Type B pancreatic cell (in vitro differentiated cells): ENCODE data around the gene IWS1. TPM values are rescaled to one million over a fixed set of nuclear protein-coding genes. Genes with fewer than 3 reads are reported as not detected.

Source experiments
- DNase-seq: peaks from one replicate; pipeline ENCODE4 v3.0.0; 2021; ENCODE audit warnings: mixed read lengths; ENCODE audit not compliant: unreplicated experiment; ENCODE audit errors: extremely low spot score
- H3K27ac Mint-ChIP-seq: 2 replicates; pipeline ENCODE4 v1.8.0; 2021; ENCODE audit warnings: mild to moderate bottlenecking, mixed read lengths
- H3K27me3 Mint-ChIP-seq: 2 replicates; pipeline ENCODE4 v1.8.0; 2021; ENCODE audit warnings: mixed read lengths
- H3K36me3 Mint-ChIP-seq: 2 replicates; pipeline ENCODE4 v1.8.0; 2021; ENCODE audit warnings: mixed read lengths
- H3K4me1 Mint-ChIP-seq: one replicate; pipeline ENCODE4 v1.8.0; 2021; ENCODE audit warnings: mixed read lengths; ENCODE audit not compliant: unreplicated experiment
- H3K4me3 Mint-ChIP-seq: 2 replicates; pipeline ENCODE4 v1.8.0; 2021; ENCODE audit warnings: mild to moderate bottlenecking, mixed read lengths
- H3K9me3 Mint-ChIP-seq: 2 replicates; pipeline ENCODE4 v1.8.0; 2021; ENCODE audit warnings: mixed read lengths
- total RNA-seq: library from RNA; stranded (reverse); gene quantifications from 2 replicates; pipeline ENCODE4 v1.2.1, GENCODE V29; 2021; ENCODE audit warnings: low replicate concordance
- TF ChIP-seq, protein P1 (sequence below): fragments of 200-600 bp; sonication (generic); conservative IDR thresholded peaks from 2 replicates; pipeline ENCODE4 v1.5.0; 2021; ENCODE audit warnings: antibody characterized with exemption, mild to moderate bottlenecking

The IWS1 gene
- total RNA-seq, 1 donor from 2014 or later: 45.3 TPM

DNA sequence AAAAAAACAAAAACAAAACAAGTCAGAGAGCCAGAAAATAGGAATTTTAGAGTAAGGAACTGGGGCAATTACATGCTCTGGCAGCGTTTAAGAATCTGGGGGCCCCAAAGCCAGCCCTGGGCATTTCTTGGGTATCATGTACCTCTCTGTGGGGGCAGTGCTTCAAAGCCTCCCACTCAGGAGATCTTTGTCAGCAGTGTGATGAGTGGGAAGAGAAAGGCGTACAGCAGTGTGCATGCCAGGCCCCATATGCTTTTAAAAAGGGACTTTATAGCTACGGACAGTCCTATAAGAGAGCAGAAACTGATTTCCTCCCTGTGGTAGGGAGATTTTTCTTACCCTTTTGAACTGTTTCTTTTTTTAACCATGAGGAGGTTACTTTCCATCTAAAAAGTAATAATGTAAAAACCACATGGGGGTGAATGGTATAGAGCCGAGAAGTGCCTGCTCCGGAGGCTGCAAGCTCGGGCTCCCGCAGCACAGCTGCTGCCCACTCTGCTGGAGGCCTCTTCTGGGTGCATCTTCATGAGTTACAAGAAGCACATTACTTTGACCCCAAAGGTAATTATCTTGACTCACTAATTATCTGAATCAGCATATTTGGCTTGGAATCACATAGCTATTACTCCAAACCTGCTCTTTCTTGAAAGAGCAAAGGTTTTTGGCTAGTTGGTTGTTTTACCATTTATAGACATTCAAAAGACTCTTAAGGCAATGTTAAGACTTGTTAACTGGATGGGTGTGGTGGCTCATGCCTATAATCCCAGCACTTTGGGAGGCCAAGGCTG lies 61.6 kb downstream of the IWS1 start:
- DNase-seq: no peak
- H3K4me3 Mint-ChIP-seq: no peak overlapping the region
- H3K4me1 Mint-ChIP-seq: no peaks in the 10 kb centered on the region
- H3K27me3 Mint-ChIP-seq: no peaks in the 10 kb centered on the region
- no peak overlapping the region for H3K27ac Mint-ChIP-seq
- no peaks in the 10 kb centered on the region for H3K9me3 Mint-ChIP-seq
- TF ChIP-seq, protein P1, sequence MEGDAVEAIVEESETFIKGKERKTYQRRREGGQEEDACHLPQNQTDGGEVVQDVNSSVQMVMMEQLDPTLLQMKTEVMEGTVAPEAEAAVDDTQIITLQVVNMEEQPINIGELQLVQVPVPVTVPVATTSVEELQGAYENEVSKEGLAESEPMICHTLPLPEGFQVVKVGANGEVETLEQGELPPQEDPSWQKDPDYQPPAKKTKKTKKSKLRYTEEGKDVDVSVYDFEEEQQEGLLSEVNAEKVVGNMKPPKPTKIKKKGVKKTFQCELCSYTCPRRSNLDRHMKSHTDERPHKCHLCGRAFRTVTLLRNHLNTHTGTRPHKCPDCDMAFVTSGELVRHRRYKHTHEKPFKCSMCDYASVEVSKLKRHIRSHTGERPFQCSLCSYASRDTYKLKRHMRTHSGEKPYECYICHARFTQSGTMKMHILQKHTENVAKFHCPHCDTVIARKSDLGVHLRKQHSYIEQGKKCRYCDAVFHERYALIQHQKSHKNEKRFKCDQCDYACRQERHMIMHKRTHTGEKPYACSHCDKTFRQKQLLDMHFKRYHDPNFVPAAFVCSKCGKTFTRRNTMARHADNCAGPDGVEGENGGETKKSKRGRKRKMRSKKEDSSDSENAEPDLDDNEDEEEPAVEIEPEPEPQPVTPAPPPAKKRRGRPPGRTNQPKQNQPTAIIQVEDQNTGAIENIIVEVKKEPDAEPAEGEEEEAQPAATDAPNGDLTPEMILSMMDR: no peak
- H3K36me3 Mint-ChIP-seq: peaks cover 8% of the 10 kb centered on the region

DNA sequence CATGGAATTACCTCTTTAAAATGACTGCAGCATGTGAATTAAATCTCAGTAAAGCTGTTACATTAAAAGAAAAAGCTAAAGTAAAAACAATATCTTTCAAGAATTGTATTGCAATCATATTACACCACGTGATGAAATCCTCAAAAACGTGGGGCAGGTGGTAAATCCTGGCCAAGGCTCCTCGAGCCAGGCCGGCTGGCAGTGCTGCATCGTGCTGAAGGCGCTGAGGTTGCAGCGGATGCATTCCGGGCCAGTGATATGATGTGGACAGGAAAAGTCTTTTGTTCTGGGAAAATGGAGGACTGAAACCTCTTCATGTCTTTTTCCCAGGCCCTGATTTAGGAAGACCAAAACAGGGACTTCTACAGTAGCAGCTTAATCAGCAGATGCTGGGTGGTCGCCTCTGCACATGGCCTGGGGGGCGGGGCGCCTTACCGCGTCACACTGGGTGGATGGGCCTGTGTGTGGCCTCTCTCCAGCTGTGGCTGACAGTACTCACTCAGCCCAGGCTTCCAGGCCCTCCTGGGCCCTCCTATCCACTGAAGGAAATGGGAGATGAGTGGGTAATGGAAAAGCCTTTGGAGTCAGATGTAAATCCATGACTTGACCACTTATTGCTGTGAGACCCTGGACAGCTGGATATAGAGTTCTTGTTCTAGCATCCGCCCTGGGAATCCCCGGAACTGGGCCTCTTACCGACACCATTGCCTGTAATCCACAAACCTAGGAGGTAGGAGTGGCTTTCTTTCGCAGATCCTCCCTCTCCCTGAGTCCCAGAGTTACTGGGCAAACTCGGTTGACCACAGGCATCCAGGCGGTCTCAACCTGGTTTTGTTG lies 62.9 kb downstream of the IWS1 start:
- DNase-seq: no peak
- Mint-ChIP-seq H3K36me3 (peaks cover 8% of the 10 kb centered on the region), H3K27me3 (no peaks in the 10 kb centered on the region), H3K4me1 (no peaks in the 10 kb centered on the region), H3K9me3 (no peaks in the 10 kb centered on the region), H3K4me3 (no peak overlapping the region), H3K27ac (no peak overlapping the region)
- TF ChIP-seq, protein P1: no peak

GRCh38 chr2:127462461-127462860 lies 63.8 kb downstream of the IWS1 start:
- no peaks in the 10 kb centered on the region for H3K27me3 Mint-ChIP-seq

DNA sequence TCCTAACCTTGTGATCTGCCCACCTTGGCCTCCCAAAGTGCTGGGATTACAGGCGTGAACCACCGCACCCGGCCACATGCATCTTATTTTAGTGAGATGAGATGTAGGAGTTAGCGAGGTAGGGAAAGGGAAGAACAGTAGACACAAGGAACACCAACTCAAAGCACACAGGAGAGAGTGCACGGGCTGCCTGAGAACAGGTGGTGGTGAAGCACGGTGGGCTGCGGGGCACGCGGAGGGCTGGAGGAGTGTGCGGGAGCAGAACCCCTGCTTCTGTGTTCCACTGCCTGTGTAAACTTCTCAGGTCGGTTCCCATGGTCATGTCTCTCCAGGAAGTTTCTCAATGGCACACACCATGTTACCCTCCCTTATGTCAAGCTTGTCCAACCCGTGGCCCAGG lies 69.3 kb downstream of the IWS1 start:
- Mint-ChIP-seq H3K9me3 (no peaks in the 10 kb centered on the region), H3K4me1 (peaks cover 19% of the 10 kb centered on the region), H3K27ac (no peak overlapping the region)

More at GRCh38 chr2:127462461-127462860, 63.8 kb downstream of the IWS1 start:
- H3K4me3 Mint-ChIP-seq: no peak overlapping the region
- H3K36me3 Mint-ChIP-seq: peaks cover 3% of the 10 kb centered on the region
- H3K9me3 Mint-ChIP-seq: no peaks in the 10 kb centered on the region
- H3K4me1 Mint-ChIP-seq: no peaks in the 10 kb centered on the region
- DNase-seq: no peak
- H3K27ac Mint-ChIP-seq: no peak overlapping the region
- TF ChIP-seq, protein P1: no peak

More for the DNA sequence above, 69.3 kb downstream of the IWS1 start:
- TF ChIP-seq, protein P1: no peak
- no peaks in the 10 kb centered on the region for H3K27me3 Mint-ChIP-seq
- DNase-seq: no peak
- peaks cover 3% of the 10 kb centered on the region for H3K36me3 Mint-ChIP-seq
- no peak overlapping the region for H3K4me3 Mint-ChIP-seq
